DMS79 treated with DMSO at 0.1 percent for 48 hours (cell line): ENCODE data around the gene GINS2.

ENCODE experiments used
- DNase-seq: peaks from one replicate; lab custom pipeline; 2025; lab: John Stamatoyannopoulos, UW

The GINS2 gene

GRCh38 chr16:85689950-85690320 lies 1.2 kb upstream of the GINS2 start:
- DNase-seq = no peak

- DNase-seq = peak; percentile 27
These were observed 663 bp upstream of the GINS2 start for GRCh38 chr16:85689285-85689949.

GRCh38 chr16:85687651-85688471 lies 893 bp downstream of the GINS2 start:
- no peak for DNase-seq

- DNase-seq = no peak
These were observed 1.7 kb downstream of the GINS2 start for GRCh38 chr16:85686912-85687591.

GRCh38 chr16:85685251-85685650 lies 3.5 kb downstream of the GINS2 start:
- no peak for DNase-seq

- DNase-seq = peak; percentile 9
These were observed 5.4 kb downstream of the GINS2 start for GRCh38 chr16:85683363-85683762.

- no peak for DNase-seq
These were observed 6.2 kb downstream of the GINS2 start for GRCh38 chr16:85682516-85682915.

- DNase-seq = no peak
These were observed 7.5 kb downstream of the GINS2 start for GRCh38 chr16:85681255-85681654.

- DNase-seq = no peak
These were observed 8.3 kb downstream of the GINS2 start for GRCh38 chr16:85680352-85680944.

- no peak for DNase-seq
These were observed 8.9 kb downstream of the GINS2 start for GRCh38 chr16:85679870-85680269.

- no peak for DNase-seq
These were observed 9.9 kb downstream of the GINS2 start for GRCh38 chr16:85678821-85679220.

- DNase-seq = no peak
These were observed 10.7 kb downstream of the GINS2 start for GRCh38 chr16:85678016-85678415.

GRCh38 chr16:85677383-85677967 lies 11.3 kb downstream of the GINS2 start:
- no peak for DNase-seq

GRCh38 chr16:85676466-85676865 lies 12.3 kb downstream of the GINS2 start:
- no peak for DNase-seq

GRCh38 chr16:85675251-85675874 lies 13.4 kb downstream of the GINS2 start:
- DNase-seq = no peak

GRCh38 chr16:85674828-85675227 lies 13.9 kb downstream of the GINS2 start:
- no peak for DNase-seq

GRCh38 chr16:85674418-85674755 lies 14.4 kb downstream of the GINS2 start:
- no peak for DNase-seq

- DNase-seq = peak; percentile 54
These were observed 15.0 kb downstream of the GINS2 start for GRCh38 chr16:85673529-85674417.

GRCh38 chr16:85670840-85671239 lies 17.9 kb downstream of the GINS2 start:
- DNase-seq = no peak

GRCh38 chr16:85668676-85669424 lies 19.9 kb downstream of the GINS2 start:
- DNase-seq = no peak
